Right cardiac atrium (tissue), 5 donors: Measurements from ENCODE around the gene SH3TC1. TPM values are rescaled to one million over a fixed set of nuclear protein-coding genes. Genes with fewer than 3 reads are reported as not detected.

Experiments used
- ATAC-seq, 2 donors: fragments of 200-7000 bp; cut with Tn5 transposase; one replicate each; pipeline versions ENCODE4 v1.8.0 to v1.9.1; 2020; ENCODE audit warnings: moderate library complexity in 2 of 2, mild to moderate bottlenecking in 1 of 2
- DNase-seq, 3 donors: peaks; one replicate each; pipeline ENCODE4 v3.0.0-alpha.2; 2020
- H3K27ac ChIP-seq: one replicate; pipeline ENCODE4 v1.5.1; 2013; ENCODE audit warnings: mild to moderate bottlenecking, low read length, control low read depth, moderate library complexity
- H3K27me3 ChIP-seq: one replicate; pipeline ENCODE4 v1.6.1; 2013; ENCODE audit not compliant: control insufficient read depth, insufficient read depth
- H3K4me1 ChIP-seq: one replicate; pipeline ENCODE4 v1.6.1; 2013; ENCODE audit warnings: low read length; ENCODE audit not compliant: control insufficient read depth, insufficient read depth
- H3K4me3 ChIP-seq: one replicate; pipeline ENCODE4 v1.5.1; 2013; ENCODE audit warnings: low read length, control low read depth
- H3K9me3 ChIP-seq: one replicate; pipeline ENCODE4 v1.6.1; 2013; ENCODE audit warnings: low read length; ENCODE audit not compliant: control insufficient read depth
- WGBS: extraction: QIAGEN DNeasy Blood & Tissue Kit; methylation state at CpG from one replicate; pipeline ENCODE4 v1.1.7; 2013; 5-methylcytosine and 5-hydroxymethylcytosine counted together
- intact Hi-C, 4 donors: fragments of 100-400 bp; cut with DNase I; formaldehyde crosslinking; loops; one replicate each; pipeline versions ENCODE4 v1.11.0 to v1.14.0; 2022 to 2023
- long read RNA-seq, 4 donors: library from polyadenylated mRNA; unstranded; transcript quantifications; one replicate each; pipeline ENCODE4 v2.0.0, GENCODE V29; 2020 to 2021
- polyA plus RNA-seq: library from polyadenylated mRNA; stranded (reverse); fragments of 200-250 nt; gene quantifications from one replicate; pipeline ENCODE4 v1.2.3, GENCODE V29; 2013
- total RNA-seq, 4 donors: library from RNA; stranded (reverse); fragmentation: NEBNext Ultra II Directional; extraction: Animal tissue kit (Norgen Biotek cat#: 25700); gene quantifications; one replicate each; pipeline ENCODE4 v1.2.1, GENCODE V29; 2021
- donor health status: healthy with polysubstance abuse.
- donor health status: DM: no; HTN: yes; CAD: no.
- donor health status: DM: no; HTN: no; CAD: no.
- donor health status: DM: no; HTN: yes; CAD: no; lungs with severe emphysema.
- donor health status: DM: yes; HTN: yes; CAD: no.

The SH3TC1 gene
- total RNA-seq (10 to 100 TPM in 3 of 4 donors, 1 to 10 TPM in 1; 6.6 to 17.1 (median 11.1) TPM), polyA plus RNA-seq (5.4 TPM)
- long read RNA-seq, donor 1, full-length matches to known transcripts, result 5 of 11 reads
- long read RNA-seq, donor 1, partial matches to known transcripts, result 4 of 11 reads
- long read RNA-seq, donor 1, other reads (novel, unspliced or antisense), result 2 of 11 reads
- long read RNA-seq, donor 2, full-length matches to known transcripts, result 2 of 8 reads
- long read RNA-seq, donor 2, partial matches to known transcripts, result 4 of 8 reads
- long read RNA-seq, donor 2, other reads (novel, unspliced or antisense), result 2 of 8 reads
- long read RNA-seq, donor 3, full-length matches to known transcripts, result 18 of 56 reads
- long read RNA-seq, donor 3, partial matches to known transcripts, result 19 of 56 reads
- long read RNA-seq, donor 3, other reads (novel, unspliced or antisense), result 19 of 56 reads
- long read RNA-seq, donor 4, partial matches to known transcripts, result 3 of 4 reads
- long read RNA-seq, donor 4, other reads (novel, unspliced or antisense), result 1 of 4 reads

DNA sequence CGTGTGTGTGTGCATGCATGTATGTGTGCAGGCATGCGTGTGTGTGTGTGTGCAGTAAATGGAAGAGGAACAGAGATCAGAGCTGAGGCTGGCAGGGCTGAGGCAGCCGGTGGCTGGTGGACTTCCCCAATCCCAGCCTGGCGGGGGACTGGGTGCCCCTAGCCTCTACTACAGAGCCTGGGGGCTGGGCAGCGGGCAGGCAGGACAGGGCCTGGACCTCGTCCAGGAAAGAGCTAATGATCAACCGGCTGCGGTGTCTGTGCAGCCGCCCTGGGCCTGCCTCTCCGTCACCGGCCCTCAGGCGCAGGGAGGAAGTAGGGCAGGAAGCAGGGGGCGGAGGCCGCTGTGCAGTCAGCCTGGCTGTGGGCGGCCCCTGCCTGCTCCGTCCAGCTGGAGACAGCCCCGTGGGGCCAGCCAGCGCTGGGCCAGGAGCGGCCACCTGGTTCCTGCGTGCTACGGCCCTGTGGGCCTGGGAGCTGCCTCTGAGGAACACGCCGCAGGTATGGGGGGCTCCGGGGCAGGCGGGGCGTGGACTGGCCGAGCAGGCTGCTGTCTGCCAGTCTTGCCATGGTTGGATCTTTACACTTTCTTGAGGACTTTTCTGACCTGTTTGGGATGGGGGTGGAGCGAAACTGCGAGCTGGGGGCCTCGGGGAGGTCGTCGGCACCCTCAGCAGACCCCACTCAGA lies at the start of gene SH3TC1:
Gene SH3TC1 (plus strand): TSS at position 385 of the 688 bp plus-strand sequence. CDS start 5,905 bp downstream, outside the sequence.
- intact Hi-C loops, result no loop called here
- Histone ChIP-seq H3K27ac (peak within 1 kb of the TSS; percentile 5), H3K9me3 (no peaks in the 10 kb centered on the region), H3K4me1 (no peaks in the 10 kb centered on the region), H3K4me3 (peak within 1 kb of the TSS; percentile 32), H3K27me3 (no peaks in the 10 kb centered on the region)
- 27% methylated on average over 32 of the region's 32 CpGs for WGBS
- DNase-seq (peak; percentile 89 to 96 (median 95)), ATAC-seq (peak; percentile 93)

- 80% methylated on average over 7 of the region's 7 CpGs for WGBS
- H3K27ac ChIP-seq, result no peak overlapping the region
- ATAC-seq, result no peak
- DNase-seq, result peak in 1 of 3 donors; percentile 39
- H3K9me3 ChIP-seq, result no peaks in the 10 kb centered on the region
- H3K27me3 ChIP-seq, result no peaks in the 10 kb centered on the region
- H3K4me3 ChIP-seq, result no peak overlapping the region
- intact Hi-C loops, result no loop called here
- peaks cover 2% of the 10 kb centered on the region for H3K4me1 ChIP-seq
Observed at GRCh38 chr4:8149664-8150063, 49.4 kb upstream of the SH3TC1 start.

DNA sequence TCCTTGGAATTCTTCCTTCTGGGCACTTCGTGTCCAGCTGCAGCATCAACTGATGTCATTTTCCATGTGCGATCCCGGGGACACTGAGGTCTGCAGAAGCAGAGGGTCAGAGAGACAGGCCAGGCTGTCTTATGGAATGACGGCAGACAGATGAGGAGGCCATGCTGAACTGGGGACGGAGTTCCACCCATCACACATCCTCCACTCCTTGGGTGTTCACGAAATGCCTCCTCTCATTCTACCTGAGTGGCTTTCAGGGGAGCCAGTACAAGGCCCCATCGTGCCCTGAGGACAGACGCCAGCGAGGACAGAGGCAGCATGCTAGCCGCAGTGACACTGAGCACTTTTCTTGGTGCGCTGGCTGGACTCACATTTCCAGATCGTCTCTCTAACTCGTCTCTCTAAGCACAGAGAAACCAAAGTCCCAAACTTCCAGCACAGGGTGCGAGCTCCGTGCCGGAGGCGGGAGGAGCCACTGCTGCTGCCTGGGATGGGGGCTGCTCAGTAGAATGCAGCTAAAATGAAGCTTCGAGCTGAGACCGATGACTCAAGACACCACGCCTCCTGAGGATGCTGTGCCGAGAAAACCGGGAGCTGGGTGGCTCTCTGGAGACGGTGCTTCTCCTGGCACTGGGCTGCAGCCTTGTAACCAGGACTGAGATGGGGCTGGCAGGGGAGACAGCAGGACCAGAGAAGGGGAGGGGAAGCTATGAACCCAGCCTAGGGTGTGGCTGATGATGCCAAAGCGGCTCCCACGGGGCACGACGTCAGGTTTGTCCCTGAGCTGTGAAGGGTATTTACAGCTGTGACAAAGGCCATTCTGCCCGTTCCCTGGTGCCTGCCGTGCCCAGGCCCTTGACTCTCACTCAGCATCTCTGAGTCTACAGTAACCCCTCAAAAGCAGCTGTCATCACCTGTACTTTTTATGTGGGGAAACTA lies 48.7 kb upstream of the SH3TC1 start:
- ATAC-seq, result no peak
- 80% methylated on average over 29 of the region's 29 CpGs for WGBS
- intact Hi-C loops, result no loop called here
- no peaks in the 10 kb centered on the region for H3K27me3 ChIP-seq
- DNase-seq, result peak in 1 of 3 donors; percentile 36
- no peak overlapping the region for H3K27ac ChIP-seq
- no peak overlapping the region for H3K4me3 ChIP-seq
- no peaks in the 10 kb centered on the region for H3K9me3 ChIP-seq
- H3K4me1 ChIP-seq, result peaks cover 2% of the 10 kb centered on the region

- DNase-seq (peak in 1 of 3 donors; percentile 29), ATAC-seq (no peak)
- H3K4me1 ChIP-seq, result peaks cover 2% of the 10 kb centered on the region
- no peak overlapping the region for H3K27ac ChIP-seq
- no peaks in the 10 kb centered on the region for H3K9me3 ChIP-seq
- intact Hi-C loops, result no loop called here
- H3K27me3 ChIP-seq, result no peaks in the 10 kb centered on the region
- 90% methylated on average over 15 of the region's 15 CpGs for WGBS
- no peak overlapping the region for H3K4me3 ChIP-seq
Observed at GRCh38 chr4:8151165-8151650, 47.9 kb upstream of the SH3TC1 start.

DNA sequence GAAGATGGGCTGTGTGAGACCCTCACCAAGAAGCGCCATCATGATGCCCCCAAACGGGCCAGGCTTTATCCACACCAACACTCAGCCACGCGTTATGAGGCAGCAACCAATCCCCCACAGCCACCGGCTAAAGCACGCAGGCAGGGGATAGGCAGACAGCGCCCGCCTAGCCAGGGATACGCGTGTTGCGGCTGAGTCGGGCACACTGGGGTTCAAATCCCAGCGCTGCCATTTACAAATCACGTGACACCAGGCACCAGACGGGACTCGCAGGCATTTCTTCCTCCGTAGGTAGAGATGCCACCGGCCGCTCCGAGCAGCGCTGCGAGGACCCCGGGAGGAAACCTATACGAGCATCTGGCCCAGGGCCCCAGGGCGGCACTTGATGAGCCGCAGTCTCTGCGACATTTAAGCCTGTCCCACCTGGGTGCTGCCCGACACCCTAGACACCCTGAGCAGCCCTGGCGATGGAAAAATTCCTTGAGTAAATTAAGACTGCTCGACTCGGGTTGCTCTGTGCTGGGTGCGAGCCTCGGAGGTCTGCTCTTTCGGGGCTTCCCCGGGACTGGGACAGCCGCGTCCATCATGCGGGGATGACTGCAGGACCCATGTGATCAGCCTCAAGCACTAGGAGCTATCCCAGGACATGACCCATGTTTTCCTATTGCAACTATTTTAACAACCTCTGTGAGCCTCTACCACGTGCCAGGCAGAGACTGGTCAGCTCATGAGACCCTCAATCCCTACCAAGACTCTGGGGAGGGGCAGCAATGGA lies 46.8 kb upstream of the SH3TC1 start:
- 90% methylated on average over 39 of the region's 39 CpGs for WGBS
- no peak for ATAC-seq
- H3K9me3 ChIP-seq, result no peaks in the 10 kb centered on the region
- H3K27ac ChIP-seq, result no peak overlapping the region
- peaks cover 2% of the 10 kb centered on the region for H3K4me1 ChIP-seq
- H3K27me3 ChIP-seq, result no peaks in the 10 kb centered on the region
- DNase-seq, result peak in 1 of 3 donors; percentile 53
- intact Hi-C loops, result no loop called here
- H3K4me3 ChIP-seq, result no peak overlapping the region

DNA sequence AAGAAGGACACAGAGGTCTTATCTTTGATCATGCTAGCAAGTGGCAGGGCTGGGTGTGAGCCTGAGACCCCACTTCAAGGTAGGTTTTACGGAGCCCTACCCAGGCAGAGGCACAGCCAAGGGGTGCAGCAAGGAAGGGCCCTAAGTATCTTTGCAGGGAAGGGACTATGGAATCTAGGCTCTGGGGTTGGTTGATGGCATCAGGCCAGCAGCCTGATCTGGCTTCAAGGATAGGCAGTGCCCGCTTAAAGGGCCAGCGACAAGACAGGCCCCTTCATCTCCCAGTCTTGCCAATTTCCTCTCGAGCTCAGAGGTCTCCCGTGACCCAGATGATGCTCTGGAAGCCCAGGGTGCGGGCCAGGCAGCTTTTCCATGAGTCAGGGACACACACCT lies 46.2 kb upstream of the SH3TC1 start:
- 63% methylated on average over 6 of the region's 6 CpGs for WGBS
- DNase-seq (peak in 2 of 3 donors; percentile 42 to 60), ATAC-seq (no peak)
- no peak overlapping the region for H3K27ac ChIP-seq
- no peak overlapping the region for H3K4me3 ChIP-seq
- no peaks in the 10 kb centered on the region for H3K9me3 ChIP-seq
- peaks cover 2% of the 10 kb centered on the region for H3K4me1 ChIP-seq
- H3K27me3 ChIP-seq, result no peaks in the 10 kb centered on the region
- intact Hi-C loops, result no loop called here

- no peak for ATAC-seq
Observed at GRCh38 chr4:8153441-8153840, 45.6 kb upstream of the SH3TC1 start.

GRCh38 chr4:8155048-8155447 lies 44.0 kb upstream of the SH3TC1 start:
- H3K4me1 ChIP-seq, result peaks cover 2% of the 10 kb centered on the region
- WGBS, result 75% methylated on average over 6 of the region's 6 CpGs
- no peak overlapping the region for H3K4me3 ChIP-seq
- no peak for ATAC-seq
- intact Hi-C loops, result no loop called here
- H3K9me3 ChIP-seq, result no peaks in the 10 kb centered on the region
- H3K27me3 ChIP-seq, result no peaks in the 10 kb centered on the region
- no peak overlapping the region for H3K27ac ChIP-seq
- no peak for DNase-seq

More at GRCh38 chr4:8153441-8153840, 45.6 kb upstream of the SH3TC1 start:
- intact Hi-C loops, result no loop called here
- peaks cover 2% of the 10 kb centered on the region for H3K4me1 ChIP-seq
- peak in 2 of 3 donors; percentile 7 to 33 for DNase-seq
- H3K9me3 ChIP-seq, result no peaks in the 10 kb centered on the region
- 71% methylated on average over 10 of the region's 10 CpGs for WGBS
- H3K27me3 ChIP-seq, result no peaks in the 10 kb centered on the region
- no peak overlapping the region for H3K27ac ChIP-seq
- H3K4me3 ChIP-seq, result no peak overlapping the region

GRCh38 chr4:8155660-8156421 lies 43.2 kb upstream of the SH3TC1 start:
- ATAC-seq, result no peak
- 96% methylated on average over 14 of the region's 14 CpGs for WGBS
- no peak overlapping the region for H3K4me3 ChIP-seq
- H3K9me3 ChIP-seq, result no peaks in the 10 kb centered on the region
- peak in 2 of 3 donors; percentile 34 to 37 for DNase-seq
- peaks cover 2% of the 10 kb centered on the region for H3K4me1 ChIP-seq
- no peak overlapping the region for H3K27ac ChIP-seq
- no peaks in the 10 kb centered on the region for H3K27me3 ChIP-seq
- intact Hi-C loops, result no loop called here
